22Rv1 (cell line): ENCODE data around the gene NPEPPS.
"Not testable (repeated sequence)": the region's sequence is repeated elsewhere in the genome, so short reads cannot be mapped to it uniquely, and the experiment has no call there.

Source experiments
- CTCF ChIP-seq: fragments of 450-650 bp; IDR thresholded peaks from 2 replicates; pipeline ENCODE4 v1.5.1; 2017; ENCODE audit warnings: mild to moderate bottlenecking
- ZFX ChIP-seq: fragments of 450-650 bp; IDR thresholded peaks from 2 replicates; pipeline ENCODE4 v1.6.1; 2017; ENCODE audit warnings: antibody characterized with exemption, borderline replicate concordance

- TF ChIP-seq CTCF, ZFX: not testable (repeated sequence)
Observed at GRCh38 chr17:47511701-47512146, 19.2 kb upstream of the NPEPPS start.
